ENCODE results near the gene IQCB1. TPM values are rescaled to one million over a fixed set of nuclear protein-coding genes. Genes with fewer than 3 reads are reported as not detected.
"Not testable (repeated sequence)": the region's sequence is repeated elsewhere in the genome, so short reads cannot be mapped to it uniquely, and the experiment has no call there.

Gene IQCB1
- total RNA-seq, 2 experiments from 2014 or later: 45.4 to 51.6 TPM

- no peak for DNase-seq
- intact Hi-C loops (cut with micrococcal nuclease): no loop called here
- Mint-ChIP-seq H3K9me3 (no peaks in the 10 kb centered on the region), H3K27me3 (no peaks in the 10 kb centered on the region), H3K36me3 (ENCODE audit: low read depth) (peaks cover 41% of the 10 kb centered on the region), H3K27ac (no peak overlapping the region), H3K4me1 (ENCODE audit: low read depth) (peaks cover 12% of the 10 kb centered on the region), H3K4me3 (no peak overlapping the region)
- ChIA-PET CTCF (no interaction called here), POLR2A (no interaction called here)
- TF ChIP-seq, protein P1, sequence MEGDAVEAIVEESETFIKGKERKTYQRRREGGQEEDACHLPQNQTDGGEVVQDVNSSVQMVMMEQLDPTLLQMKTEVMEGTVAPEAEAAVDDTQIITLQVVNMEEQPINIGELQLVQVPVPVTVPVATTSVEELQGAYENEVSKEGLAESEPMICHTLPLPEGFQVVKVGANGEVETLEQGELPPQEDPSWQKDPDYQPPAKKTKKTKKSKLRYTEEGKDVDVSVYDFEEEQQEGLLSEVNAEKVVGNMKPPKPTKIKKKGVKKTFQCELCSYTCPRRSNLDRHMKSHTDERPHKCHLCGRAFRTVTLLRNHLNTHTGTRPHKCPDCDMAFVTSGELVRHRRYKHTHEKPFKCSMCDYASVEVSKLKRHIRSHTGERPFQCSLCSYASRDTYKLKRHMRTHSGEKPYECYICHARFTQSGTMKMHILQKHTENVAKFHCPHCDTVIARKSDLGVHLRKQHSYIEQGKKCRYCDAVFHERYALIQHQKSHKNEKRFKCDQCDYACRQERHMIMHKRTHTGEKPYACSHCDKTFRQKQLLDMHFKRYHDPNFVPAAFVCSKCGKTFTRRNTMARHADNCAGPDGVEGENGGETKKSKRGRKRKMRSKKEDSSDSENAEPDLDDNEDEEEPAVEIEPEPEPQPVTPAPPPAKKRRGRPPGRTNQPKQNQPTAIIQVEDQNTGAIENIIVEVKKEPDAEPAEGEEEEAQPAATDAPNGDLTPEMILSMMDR (IDR thresholded peaks at IDR 0.05): no peak
- ATAC-seq: no peak
Observed at GRCh38 chr3:121796970-121797369, 37.9 kb downstream of the IQCB1 start.

- CTCF ChIA-PET: no interaction called here
- Mint-ChIP-seq H3K4me1 (ENCODE audit: low read depth) (no peaks in the 10 kb centered on the region), H3K27ac (no peak overlapping the region), H3K36me3 (ENCODE audit: low read depth) (peaks cover 40% of the 10 kb centered on the region), H3K9me3 (no peaks in the 10 kb centered on the region), H3K27me3 (no peaks in the 10 kb centered on the region), H3K4me3 (no peak overlapping the region)
- DNase-seq (no peak), ATAC-seq (no peak)
- POLR2A ChIA-PET: no interaction called here
- intact Hi-C loops (cut with micrococcal nuclease): no loop called here
- TF ChIP-seq, protein P1 (IDR thresholded peaks at IDR 0.05): no peak
Observed at GRCh38 chr3:121794264-121794983, 40.4 kb downstream of the IQCB1 start.

DNA sequence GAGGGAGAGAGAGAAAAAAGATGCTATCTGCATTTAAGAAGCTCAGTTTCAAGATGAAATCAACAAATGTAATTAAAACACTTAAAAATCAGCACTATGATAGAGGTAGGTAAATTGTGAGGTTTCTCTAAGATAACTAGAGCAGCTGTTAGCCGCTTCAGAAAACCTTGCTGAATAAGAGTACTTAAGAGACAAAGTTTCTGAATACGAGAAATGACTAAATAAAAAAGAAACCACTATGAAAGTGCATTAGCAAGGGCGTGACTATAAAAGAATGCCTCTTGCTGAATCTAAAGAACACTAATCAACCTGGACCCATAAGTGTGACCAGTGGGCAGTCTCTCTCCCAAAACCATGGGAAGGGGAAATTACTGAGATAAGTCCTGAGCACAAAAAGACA, 41.8 kb downstream of the IQCB1 start:
- H3K27ac Mint-ChIP-seq: no peak overlapping the region
- no peaks in the 10 kb centered on the region for H3K27me3 Mint-ChIP-seq

GRCh38 chr3:121786485-121786884, 48.4 kb downstream of the IQCB1 start:
- TF ChIP-seq, protein P1 (IDR thresholded peaks at IDR 0.05): no peak
- ChIA-PET POLR2A (no interaction called here), CTCF (no interaction called here)
- no peaks in the 10 kb centered on the region for H3K4me1 Mint-ChIP-seq (ENCODE audit: low read depth)
- DNase-seq: no peak
- H3K36me3 Mint-ChIP-seq (ENCODE audit: low read depth): peaks cover 57% of the 10 kb centered on the region
- no peak overlapping the region for H3K27ac Mint-ChIP-seq
- ATAC-seq: no peak
- intact Hi-C loops (cut with micrococcal nuclease): no loop called here
- H3K9me3 Mint-ChIP-seq: no peaks in the 10 kb centered on the region
- H3K4me3 Mint-ChIP-seq: no peak overlapping the region
- H3K27me3 Mint-ChIP-seq: no peaks in the 10 kb centered on the region

More for the DNA sequence above, 41.8 kb downstream of the IQCB1 start:
- intact Hi-C loops (cut with micrococcal nuclease): no loop called here
- peaks cover 50% of the 10 kb centered on the region for H3K36me3 Mint-ChIP-seq (ENCODE audit: low read depth)
- no peak overlapping the region for H3K4me3 Mint-ChIP-seq
- TF ChIP-seq, protein P1 (IDR thresholded peaks at IDR 0.05): no peak
- ChIA-PET POLR2A (interaction anchor here (0.6 kb wide), 1 partner anchor 15 kb away, joined by 3 read pairs; no protein-coding TSS in a partner anchor), CTCF (no interaction called here)
- H3K4me1 Mint-ChIP-seq (ENCODE audit: low read depth): no peaks in the 10 kb centered on the region
- DNase-seq (no peak), ATAC-seq (no peak)
- H3K9me3 Mint-ChIP-seq: no peaks in the 10 kb centered on the region

GRCh38 chr3:121782784-121783183, 52.1 kb downstream of the IQCB1 start:
- DNase-seq; POLR2A ChIA-PET; ATAC-seq; H3K27me3 Mint-ChIP-seq; H3K27ac Mint-ChIP-seq; H3K4me3 Mint-ChIP-seq; H3K4me1 Mint-ChIP-seq (ENCODE audit: low read depth); H3K9me3 Mint-ChIP-seq; intact Hi-C loops (cut with micrococcal nuclease); CTCF ChIA-PET: not testable (repeated sequence)
- peaks cover 64% of the 10 kb centered on the region for H3K36me3 Mint-ChIP-seq (ENCODE audit: low read depth)

All from activated CD8-positive, alpha-beta T cell treated with anti-CD3 and anti-CD28 coated beads for 36 hours (primary cell).